ENCODE results near the gene LRRC75B. TPM values are rescaled to one million over a fixed set of nuclear protein-coding genes. Genes with fewer than 3 reads are reported as not detected.

LRRC75B gene
- total and polyA plus RNA-seq, 2 of the 13 experiments (the other 11 are each of a cell fraction or from before 2014, with no cell fraction given): 11.8 to 34.8 TPM

GRCh38 chr22:24578355-24579257 lies 14.3 kb downstream of the LRRC75B start (continued):
- TF ChIP-seq SNRNP70 (IDR thresholded peaks at IDR 0.05; ENCODE audit: low read depth, low read length) (no peak), ZBTB3 (CRISPR knock-in tag; IDR thresholded peaks at IDR 0.05; ENCODE audit: borderline replicate concordance, low read depth) (no peak), ZNF468 (CRISPR knock-in tag; IDR thresholded peaks at IDR 0.05) (no peak), REST (IDR thresholded peaks at IDR 0.05; ENCODE audit: borderline replicate concordance in 1 of 2, low read depth in 1 of 2, low read length in 2 of 2) (peak in 1 of 2 experiments; percentile 73; a peak in 2 of 4 replicates), ZNF547 (CRISPR knock-in tag; IDR thresholded peaks at IDR 0.05) (no peak), ASH2L (IDR thresholded peaks at IDR 0.05; ENCODE audit: insufficient read length, low read depth, low read length) (peak; percentile 86), ZNF557 (CRISPR knock-in tag; IDR thresholded peaks at IDR 0.05) (no peak), E2F2 (CRISPR knock-in tag; IDR thresholded peaks at IDR 0.05; ENCODE audit: borderline replicate concordance) (no peak), ZEB1 (IDR thresholded peaks at IDR 0.05; ENCODE audit: insufficient replicate concordance, low read depth) (peak; percentile 72), NFATC3 (CRISPR knock-in tag; IDR thresholded peaks at IDR 0.05) (no peak), ZBTB21 (CRISPR knock-in tag; IDR thresholded peaks at IDR 0.05) (no peak), ZNF451 (CRISPR knock-in tag; IDR thresholded peaks at IDR 0.05) (no peak), FOXA1 (IDR thresholded peaks at IDR 0.05) (peak; percentile 65), FOXA1 (CRISPR knock-in tag; IDR thresholded peaks at IDR 0.05) (peak; percentile 97), ZNF224 (CRISPR knock-in tag; IDR thresholded peaks at IDR 0.05) (no peak), ZFX (CRISPR knock-in tag; IDR thresholded peaks at IDR 0.05; ENCODE audit: low read depth) (peak; percentile 74), ZFYVE20 (CRISPR knock-in tag; IDR thresholded peaks at IDR 0.05; ENCODE audit: borderline replicate concordance, low read depth) (no peak), FOXO1 (CRISPR knock-in tag; IDR thresholded peaks at IDR 0.05) (peak; percentile 97), ZNF12 (CRISPR knock-in tag; IDR thresholded peaks at IDR 0.05) (peak; percentile 79), ZSCAN21 (CRISPR knock-in tag; IDR thresholded peaks at IDR 0.05; ENCODE audit: borderline replicate concordance) (peak; percentile 39; the same call in 1 of the 2 replicates)
- TF ChIP-seq, protein P1, sequence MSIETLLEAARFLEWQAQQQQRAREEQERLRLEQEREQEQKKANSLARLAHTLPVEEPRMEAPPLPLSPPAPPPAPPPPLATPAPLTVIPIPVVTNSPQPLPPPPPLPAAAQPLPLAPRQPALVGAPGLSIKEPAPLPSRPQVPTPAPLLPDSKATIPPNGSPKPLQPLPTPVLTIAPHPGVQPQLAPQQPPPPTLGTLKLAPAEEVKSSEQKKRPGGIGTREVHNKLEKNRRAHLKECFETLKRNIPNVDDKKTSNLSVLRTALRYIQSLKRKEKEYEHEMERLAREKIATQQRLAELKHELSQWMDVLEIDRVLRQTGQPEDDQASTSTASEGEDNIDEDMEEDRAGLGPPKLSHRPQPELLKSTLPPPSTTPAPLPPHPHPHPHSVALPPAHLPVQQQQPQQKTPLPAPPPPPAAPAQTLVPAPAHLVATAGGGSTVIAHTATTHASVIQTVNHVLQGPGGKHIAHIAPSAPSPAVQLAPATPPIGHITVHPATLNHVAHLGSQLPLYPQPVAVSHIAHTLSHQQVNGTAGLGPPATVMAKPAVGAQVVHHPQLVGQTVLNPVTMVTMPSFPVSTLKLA (IDR thresholded peaks at IDR 0.05): peak; percentile 29; the same call in 1 of the 2 replicates
- TF ChIP-seq, protein P2, sequence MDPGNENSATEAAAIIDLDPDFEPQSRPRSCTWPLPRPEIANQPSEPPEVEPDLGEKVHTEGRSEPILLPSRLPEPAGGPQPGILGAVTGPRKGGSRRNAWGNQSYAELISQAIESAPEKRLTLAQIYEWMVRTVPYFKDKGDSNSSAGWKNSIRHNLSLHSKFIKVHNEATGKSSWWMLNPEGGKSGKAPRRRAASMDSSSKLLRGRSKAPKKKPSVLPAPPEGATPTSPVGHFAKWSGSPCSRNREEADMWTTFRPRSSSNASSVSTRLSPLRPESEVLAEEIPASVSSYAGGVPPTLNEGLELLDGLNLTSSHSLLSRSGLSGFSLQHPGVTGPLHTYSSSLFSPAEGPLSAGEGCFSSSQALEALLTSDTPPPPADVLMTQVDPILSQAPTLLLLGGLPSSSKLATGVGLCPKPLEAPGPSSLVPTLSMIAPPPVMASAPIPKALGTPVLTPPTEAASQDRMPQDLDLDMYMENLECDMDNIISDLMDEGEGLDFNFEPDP (CRISPR knock-in tag; conservative IDR thresholded peaks at IDR 0.05): 0 out of 2 replicates have a peak, but pooled peaks have one; percentile 72

Measured in HepG2 (cell line).